RWPE1 (cell line): ENCODE results near the gene SLC38A6.

ENCODE experiments used
- CTCF ChIA-PET: fragments of 350-600 bp; sonication (Branson Sonifier 250); formaldehyde crosslinking; extraction: SDS; loops from one replicate; lab custom pipeline; 2021; lab: Yijun Ruan, JAX
- POLR2A ChIA-PET: fragments of 400-600 bp; formaldehyde crosslinking; extraction: SDS; loops from one replicate; lab custom pipeline; 2020; ENCODE audit warnings: antibody characterized with exemption; ENCODE audit not compliant: low non-redundant PET; lab: Yijun Ruan, JAX
- DNase-seq: peaks from one replicate; pipeline ENCODE4 v3.0.0; 2012; ENCODE audit warnings: low spot score
- H3K27ac ChIP-seq: fragments of 450-650 bp; 2 replicates; pipeline ENCODE4 v1.5.1; 2017
- TF ChIP-seq, protein P1 (sequence below): fragments of 450-650 bp; conservative IDR thresholded peaks from 2 replicates; pipeline ENCODE4 v1.5.1; 2017; ENCODE audit warnings: low read depth, mild to moderate bottlenecking

The SLC38A6 gene

GRCh38 chr14:61047021-61047420 lies 66.0 kb downstream of the SLC38A6 start:
- CTCF ChIA-PET = interaction anchor here (0.7 kb wide), 1 partner anchor 12 kb away, joined by 3 read pairs; no protein-coding TSS in a partner anchor
- TF ChIP-seq, protein P1, sequence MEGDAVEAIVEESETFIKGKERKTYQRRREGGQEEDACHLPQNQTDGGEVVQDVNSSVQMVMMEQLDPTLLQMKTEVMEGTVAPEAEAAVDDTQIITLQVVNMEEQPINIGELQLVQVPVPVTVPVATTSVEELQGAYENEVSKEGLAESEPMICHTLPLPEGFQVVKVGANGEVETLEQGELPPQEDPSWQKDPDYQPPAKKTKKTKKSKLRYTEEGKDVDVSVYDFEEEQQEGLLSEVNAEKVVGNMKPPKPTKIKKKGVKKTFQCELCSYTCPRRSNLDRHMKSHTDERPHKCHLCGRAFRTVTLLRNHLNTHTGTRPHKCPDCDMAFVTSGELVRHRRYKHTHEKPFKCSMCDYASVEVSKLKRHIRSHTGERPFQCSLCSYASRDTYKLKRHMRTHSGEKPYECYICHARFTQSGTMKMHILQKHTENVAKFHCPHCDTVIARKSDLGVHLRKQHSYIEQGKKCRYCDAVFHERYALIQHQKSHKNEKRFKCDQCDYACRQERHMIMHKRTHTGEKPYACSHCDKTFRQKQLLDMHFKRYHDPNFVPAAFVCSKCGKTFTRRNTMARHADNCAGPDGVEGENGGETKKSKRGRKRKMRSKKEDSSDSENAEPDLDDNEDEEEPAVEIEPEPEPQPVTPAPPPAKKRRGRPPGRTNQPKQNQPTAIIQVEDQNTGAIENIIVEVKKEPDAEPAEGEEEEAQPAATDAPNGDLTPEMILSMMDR = no peak
- DNase-seq = no peak
- H3K27ac ChIP-seq = no peak overlapping the region
- POLR2A ChIA-PET = no interaction called here

DNA sequence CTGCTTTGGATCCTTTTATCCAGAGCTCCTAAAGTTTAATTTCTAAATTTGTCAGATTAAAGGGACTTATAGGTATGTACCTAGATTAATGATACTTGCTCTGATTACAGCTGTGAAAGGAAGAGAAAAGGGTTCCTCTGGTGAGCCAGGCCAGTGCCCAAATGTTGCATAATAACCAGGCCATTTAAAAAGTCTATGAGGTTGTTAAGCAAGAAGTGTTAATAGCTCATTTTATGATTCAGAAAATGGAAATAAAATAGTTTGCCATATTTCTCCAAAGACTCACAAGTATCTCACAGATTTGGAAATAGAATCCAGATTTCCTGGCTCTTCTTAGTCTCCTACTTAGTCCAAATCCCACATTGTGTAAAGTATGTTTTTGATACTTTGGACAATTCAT lies 67.6 kb downstream of the SLC38A6 start:
- DNase-seq = no peak
- no peak overlapping the region for H3K27ac ChIP-seq
- TF ChIP-seq, protein P1 = no peak
- ChIA-PET POLR2A (no interaction called here), CTCF (no interaction called here)

GRCh38 chr14:61050417-61050816 lies 69.4 kb downstream of the SLC38A6 start:
- no peak for DNase-seq
- CTCF ChIA-PET = no interaction called here
- H3K27ac ChIP-seq = no peak overlapping the region
- POLR2A ChIA-PET = no interaction called here
- TF ChIP-seq, protein P1 = no peak

DNA sequence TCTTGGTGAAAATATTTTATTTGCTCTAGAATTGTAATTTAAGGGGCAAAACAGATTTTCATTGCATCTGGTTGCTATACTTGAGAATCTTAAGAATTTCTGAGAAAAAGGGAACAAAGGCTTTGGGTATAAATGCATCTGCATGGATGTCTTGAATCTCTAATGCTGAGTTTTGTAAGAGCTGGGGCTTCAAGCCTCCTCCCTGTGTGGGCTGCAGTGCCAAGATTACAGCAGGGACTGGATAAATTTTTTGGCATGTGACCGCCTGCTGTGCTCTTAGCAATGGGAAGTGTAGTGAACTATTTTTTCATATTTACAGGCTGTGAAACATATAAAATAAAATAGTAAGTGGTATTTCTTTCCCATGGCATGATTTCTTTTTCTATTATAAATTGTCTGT lies 70.0 kb downstream of the SLC38A6 start:
- TF ChIP-seq, protein P1 = no peak
- H3K27ac ChIP-seq = no peak overlapping the region
- no peak for DNase-seq
- ChIA-PET CTCF (no interaction called here), POLR2A (no interaction called here)

DNA sequence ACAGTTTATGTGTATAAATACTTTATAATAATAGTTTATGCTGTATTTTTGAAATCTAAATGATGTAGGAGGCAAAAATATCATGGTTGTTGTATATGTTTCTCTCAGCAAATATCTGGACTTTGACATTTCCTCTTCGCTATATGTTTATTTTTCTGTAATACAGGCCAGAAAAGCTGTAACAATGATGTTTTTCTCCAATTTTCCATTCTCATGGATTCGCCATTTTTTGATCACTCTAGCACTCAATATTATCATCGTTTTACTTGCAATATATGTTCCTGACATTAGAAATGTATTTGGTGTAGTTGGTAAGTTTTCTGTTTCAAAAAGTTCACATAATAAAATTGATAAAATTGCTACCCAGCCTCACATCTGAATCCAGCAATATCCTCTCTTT lies 70.6 kb downstream of the SLC38A6 start:
- ChIA-PET POLR2A (no interaction called here), CTCF (no interaction called here)
- TF ChIP-seq, protein P1 = no peak
- no peak overlapping the region for H3K27ac ChIP-seq
- DNase-seq = no peak

DNA sequence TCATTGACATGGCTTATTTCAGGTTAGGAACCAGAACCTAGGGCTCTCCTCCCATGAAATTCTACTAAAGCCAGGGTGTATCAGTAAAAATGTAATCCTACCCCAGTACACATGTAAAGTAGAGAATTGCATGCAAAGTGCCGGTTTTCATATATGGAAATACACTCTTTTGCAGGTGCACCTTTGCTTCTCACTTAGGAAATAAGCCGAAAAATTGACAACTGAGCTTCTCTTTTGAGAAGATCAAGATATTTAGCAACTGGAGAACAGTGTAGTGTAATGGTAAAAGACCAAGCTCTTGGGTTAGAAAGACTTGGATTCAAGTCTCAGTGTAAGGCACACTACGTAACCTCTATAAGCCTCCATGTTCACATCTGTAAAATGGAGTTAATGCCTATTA lies 82.4 kb downstream of the SLC38A6 start:
- TF ChIP-seq, protein P1 = no peak
- no peak for DNase-seq
- POLR2A ChIA-PET = no interaction called here
- no peak overlapping the region for H3K27ac ChIP-seq
- CTCF ChIA-PET = interaction anchor here (0.6 kb wide), 2 partner anchors 170 to 341 kb away, joined by 4 to 5 read pairs; no protein-coding TSS in a partner anchor
